ENCODE data around the gene AGPAT4.
A peak's percentile ranks its signal among the peaks of the same experiment; 100 is the strongest.

Gene AGPAT4

DNA sequence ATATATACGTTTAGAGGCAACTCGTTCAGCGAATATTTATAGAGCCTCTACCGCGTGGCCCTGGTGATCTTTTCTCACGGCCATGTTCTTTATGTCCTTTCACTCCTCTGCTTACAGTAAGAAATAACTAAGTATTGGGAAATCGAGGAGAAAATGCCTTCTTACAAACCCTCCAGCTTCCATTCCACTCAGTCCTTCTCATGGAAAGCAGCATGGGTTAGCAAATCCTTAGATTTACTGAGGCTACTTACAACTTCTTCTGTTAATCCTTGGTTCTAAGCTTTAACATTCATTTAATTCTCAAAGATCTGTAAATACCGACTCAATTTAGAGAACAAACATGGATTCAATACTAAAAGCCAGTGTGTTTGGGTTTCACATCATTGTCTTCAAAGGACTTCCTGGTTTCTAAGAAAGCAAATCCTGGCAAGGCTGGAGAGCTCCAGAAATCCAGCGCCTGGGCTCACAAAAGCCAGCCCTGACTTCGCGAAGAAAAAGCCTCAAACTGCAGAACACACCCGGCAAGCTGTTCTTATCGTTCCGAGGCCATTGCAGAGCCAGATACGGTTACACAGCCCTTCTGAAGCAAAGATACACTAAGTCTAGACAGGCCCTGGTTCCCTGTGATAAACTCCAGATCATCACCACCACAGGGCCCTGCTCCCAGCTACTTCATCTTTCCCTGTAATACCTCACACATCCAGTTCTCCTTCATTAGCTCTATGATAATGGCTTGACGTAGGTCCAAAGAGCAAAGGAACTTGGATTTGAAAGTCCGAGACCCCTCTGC is 19.2 kb downstream of the AGPAT4 start:
- DNase-seq (ENCODE audit: low spot score), result no peak

DNA sequence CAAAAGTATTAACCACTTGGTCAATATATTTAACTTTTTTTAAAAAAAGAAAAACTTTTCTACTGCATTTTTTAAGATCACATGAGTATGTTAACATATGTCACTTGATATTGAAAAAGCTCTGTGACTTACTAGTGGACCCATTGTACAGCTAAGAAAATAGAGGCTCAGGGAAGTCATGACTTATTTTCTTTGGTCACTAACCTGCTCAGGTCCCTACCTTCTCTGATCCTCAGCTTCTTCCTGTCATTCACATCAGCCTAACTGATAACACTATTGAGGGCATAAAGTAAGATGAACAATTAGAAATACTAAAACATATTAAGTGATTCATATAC is 19.8 kb downstream of the AGPAT4 start:
- no peak for DNase-seq (ENCODE audit: low spot score)

DNA sequence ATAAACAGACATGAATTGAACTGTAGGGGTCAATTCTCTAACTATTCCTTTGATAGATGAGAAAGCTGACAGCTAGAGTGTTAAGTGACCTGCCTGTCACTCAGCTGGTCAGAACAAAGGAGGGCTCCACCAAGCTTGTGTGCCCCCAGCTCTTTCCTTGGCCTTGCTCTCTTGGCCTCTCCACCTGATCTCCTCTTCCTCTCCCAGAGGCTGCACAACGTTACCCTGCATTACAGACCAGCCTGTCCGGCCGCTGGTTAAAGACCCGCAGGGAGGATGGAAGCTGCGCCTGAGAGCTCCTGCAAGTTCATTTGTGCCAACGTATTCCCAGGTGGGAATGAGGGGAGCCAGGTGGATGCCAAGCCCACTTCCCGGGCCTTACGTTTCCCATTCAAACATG is 22.5 kb downstream of the AGPAT4 start:
- DNase-seq (ENCODE audit: low spot score), result no peak

DNA sequence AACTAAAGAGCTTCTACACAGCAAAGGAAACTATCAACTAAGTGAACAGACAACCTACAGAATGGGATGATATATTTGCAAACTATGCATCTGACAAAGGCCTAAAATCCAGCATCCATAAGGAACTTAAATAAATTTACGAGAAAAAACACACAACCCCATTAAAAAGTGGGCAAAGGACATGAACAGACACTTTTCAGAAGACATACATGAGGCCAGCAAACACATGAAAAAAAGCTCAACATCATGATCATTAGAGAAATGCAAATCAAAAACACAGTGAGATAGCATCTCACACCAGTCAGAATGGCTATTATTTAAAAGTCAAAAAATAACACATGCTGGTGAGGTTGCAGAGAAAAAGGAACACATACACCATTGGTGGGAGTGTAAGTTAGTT is 24.5 kb downstream of the AGPAT4 start:
- no peak for DNase-seq (ENCODE audit: low spot score)

DNA sequence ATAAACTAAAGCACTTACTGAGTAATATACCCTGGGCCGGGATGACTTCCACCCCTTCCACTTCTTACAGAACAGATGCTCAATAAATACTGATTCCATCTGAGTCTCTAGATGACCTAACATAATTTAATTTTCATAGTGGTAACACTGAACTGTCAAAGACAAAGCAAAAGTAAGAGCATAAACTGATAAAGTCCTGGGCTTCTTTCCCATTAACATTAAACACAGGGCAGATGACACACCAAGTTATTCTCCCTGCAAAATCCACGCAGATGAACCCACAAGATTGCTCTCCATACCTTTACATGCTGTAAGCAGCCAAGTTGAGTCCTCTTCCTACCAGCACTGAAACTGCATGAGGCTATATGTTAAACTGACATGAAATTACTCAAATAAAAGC is 27.1 kb downstream of the AGPAT4 start:
- DNase-seq (ENCODE audit: low spot score), result no peak

DNA sequence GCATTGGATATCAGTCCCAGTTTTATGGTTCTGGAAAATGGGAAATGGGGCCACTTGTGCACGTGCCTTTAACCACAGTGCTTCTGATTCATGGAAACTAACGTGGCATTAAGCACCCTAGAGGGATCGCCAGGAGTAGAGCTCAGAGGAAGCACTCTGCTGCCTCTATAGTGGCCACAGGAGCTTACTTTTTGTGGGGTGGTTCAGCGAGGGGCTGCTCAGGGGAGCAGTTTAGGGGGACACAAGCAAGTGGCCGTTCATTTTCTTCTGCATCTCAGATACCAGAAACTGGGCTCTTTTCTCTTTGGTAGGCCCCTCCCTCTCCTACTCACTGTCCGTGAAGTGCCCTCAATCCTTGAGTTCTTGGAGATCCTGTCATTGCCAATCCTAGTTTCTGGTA is 28.5 kb downstream of the AGPAT4 start:
- DNase-seq (ENCODE audit: low spot score), result no peak

DNA sequence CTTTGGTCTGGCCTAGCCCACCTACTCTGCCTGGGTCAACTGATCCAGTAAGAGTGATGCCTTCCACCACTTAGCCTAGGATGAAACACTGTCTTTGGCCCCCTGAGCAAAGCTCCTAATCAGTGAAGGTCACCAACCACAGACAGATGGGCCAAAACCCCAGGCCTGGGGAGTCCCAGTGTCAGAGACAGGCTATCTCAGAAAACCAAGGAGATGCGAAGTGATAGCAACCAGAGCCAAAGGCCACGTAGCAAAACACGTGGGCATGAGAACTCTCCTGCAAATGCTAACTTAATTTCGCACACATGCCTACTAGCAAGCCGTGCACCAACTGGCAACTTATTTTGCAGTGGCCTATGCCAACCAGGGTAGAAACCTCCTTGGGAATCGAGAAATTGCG is 29.1 kb downstream of the AGPAT4 start:
- DNase-seq (ENCODE audit: low spot score), result no peak

DNA sequence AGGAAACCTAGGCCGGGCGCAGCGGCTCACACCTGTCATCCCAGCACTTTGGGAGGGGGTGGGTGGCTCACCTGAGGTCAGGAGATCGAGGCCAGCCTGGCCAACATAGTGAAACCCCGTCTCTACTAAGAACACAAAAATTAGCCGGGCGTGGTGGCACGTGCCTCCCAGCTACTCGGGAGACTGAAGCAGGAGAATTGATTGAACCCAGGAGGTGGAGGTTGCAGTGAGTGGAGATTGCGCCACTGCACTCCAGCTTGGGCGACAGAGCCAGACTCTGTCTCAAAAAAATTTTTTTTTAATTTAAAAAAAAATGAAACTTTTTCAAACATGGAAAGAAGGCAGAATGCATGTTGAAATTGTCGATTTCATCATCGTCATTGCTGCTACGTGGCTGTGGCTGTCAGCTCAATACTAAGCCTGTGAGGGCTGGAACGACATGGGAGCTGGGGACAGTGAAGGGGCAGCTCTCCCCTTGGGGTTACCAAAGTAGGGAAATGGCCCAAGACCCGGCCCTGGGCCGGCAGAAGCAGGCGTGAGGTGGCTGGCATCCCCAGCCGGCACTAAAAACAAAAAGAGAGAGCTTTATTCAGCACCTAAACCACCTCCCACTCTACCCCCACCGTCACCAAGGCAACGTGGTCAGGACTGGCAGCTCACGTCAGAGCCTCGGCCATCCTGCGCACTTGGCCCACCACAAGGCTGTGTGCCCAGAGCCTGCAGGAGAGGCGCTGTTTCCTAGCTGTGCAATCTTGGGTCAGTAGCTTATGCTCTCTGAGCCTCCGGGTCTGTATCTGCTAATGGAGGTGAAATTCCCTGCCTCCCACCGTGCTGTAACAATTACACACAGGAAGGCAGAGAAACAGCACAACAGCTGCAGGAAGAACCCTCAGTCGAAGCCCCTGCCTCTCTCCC is 30.8 kb downstream of the AGPAT4 start:
- DNase-seq (ENCODE audit: low spot score), result peak; percentile 56

DNA sequence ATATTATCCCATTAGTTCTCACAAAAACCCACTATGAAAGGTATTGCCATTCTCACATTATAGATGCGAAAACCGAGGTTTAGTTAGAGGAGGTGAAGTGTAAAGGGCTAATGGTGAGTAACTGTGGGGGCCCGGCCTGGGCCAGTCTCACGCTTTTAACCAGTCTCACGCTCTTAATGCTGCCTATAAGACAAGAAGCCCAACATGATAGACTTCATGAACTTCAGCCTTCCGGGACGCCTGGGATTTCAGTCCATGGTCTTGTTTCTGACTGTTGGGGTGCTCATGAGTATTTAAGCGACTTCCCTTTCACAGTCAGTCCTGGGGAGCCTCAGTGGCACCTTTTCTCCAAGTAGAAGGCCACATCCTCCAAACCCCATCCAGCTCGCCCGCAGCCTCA is 31.7 kb downstream of the AGPAT4 start:
- no peak for DNase-seq (ENCODE audit: low spot score)

DNA sequence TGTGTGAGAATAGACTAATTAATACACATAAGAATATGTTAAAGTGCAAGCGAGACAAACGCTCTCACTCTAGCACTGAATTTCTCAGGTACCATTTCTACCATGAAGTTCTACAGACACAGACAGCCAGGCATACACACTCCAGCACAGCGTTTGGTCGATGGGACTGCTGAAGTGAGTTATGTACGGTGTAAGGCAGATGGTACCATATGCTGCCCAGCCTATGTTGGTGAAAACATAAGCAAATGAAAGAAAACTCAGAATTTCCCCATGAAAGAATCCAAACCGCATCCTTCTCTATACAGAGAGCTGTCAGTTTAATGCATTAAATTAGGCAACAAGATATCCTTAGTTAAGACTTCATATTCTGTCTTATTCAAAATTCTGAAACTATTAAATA is 34.9 kb downstream of the AGPAT4 start:
- no peak for DNase-seq (ENCODE audit: low spot score)

DNA sequence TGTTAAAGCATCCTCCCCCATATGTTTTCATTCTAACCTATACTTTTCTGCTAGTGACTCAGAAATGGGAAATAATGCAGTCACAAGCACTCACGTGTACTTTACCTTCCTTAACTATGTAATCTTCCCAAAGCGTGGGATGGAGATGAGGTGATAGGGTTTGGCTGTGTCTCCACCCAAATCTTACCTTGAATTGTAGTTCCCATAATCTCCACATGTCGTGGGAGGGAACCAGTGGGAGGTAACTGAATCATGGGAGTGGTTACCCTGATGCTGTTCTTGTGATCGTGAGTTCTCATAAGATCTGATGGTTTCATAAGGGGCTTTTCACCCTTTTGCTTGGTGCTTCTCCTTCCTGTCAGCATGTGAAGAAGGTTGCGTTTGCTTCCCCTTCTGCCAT is 35.4 kb downstream of the AGPAT4 start:
- no peak for DNase-seq (ENCODE audit: low spot score)

DNA sequence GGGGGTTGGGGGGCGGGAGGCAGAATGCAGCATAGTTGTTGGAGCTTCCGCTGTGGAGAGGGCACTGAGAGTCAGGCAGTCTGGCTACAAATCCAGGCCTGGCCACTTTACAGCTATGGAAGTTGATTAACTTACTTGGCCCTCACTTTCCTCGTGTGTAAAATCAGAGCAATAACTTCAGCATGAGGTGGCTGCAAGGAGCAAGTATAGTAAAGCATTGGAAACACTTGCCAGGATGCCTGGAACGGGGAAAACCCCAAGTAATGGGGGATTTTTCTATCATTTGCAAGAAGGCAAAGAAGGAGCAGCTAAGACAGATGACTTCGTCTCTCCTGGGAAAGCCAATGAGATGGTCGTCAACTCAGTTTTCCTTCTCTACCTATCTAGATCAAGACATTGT is 35.8 kb downstream of the AGPAT4 start:
- DNase-seq (ENCODE audit: low spot score), result no peak

DNA sequence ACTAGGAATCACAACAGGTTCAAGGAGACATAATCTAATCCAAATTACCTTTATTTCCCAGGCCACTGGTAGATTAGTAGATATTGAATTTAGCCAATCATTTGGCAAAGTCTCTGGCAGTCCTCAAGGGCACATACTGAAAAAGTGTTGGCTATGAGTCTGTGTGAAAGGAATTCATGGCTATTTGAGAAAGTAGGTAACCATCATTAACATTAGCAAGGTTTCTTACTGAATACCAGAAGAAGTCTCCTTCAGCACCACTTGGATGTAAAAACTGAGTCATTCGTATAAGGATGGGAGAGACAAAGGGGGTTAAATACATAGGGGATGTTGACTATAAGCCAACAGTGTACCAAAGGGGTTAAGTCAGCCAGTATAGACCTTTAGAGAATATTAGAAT is 36.7 kb downstream of the AGPAT4 start:
- no peak for DNase-seq (ENCODE audit: low spot score)

DNA sequence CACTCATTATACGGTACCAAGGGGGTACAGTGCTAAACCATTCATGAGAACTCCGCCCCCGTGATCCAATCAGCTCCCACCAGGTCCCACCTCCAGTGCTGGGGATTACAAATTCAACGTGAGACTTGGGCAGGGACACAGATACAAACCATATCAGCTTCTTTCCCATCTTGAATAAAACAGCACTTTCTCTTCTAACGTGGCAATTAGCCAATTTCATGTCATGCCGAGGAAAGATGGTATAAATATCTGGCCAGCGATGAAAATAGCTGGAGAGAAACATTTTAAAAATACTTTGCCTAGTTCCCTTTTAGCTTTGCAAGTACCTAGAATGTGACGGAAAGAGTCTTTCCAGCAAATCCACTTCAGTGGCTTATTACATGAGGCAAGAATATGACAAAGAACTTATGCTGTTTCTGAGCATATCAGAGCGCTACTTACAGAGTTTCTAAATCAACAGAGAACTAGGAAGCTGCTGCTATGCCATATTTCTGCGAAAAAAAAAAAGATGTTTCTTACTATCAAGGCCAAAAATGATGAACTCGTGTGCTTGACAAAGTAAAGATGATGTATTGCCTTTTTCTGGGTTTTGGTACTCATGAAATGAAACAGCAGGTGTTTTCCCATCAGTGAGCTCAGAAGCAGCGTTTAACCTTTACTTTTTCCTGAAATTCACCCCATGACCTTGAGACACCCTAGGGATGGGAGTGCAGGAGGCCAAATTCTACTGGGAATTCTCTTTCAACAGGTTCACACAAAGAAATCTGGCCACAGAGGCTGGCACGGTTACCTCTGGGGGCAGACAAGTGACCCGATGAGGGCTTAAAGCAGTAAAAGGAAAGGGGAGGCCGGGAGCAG is 37.9 kb downstream of the AGPAT4 start:
- no peak for DNase-seq (ENCODE audit: low spot score)

DNA sequence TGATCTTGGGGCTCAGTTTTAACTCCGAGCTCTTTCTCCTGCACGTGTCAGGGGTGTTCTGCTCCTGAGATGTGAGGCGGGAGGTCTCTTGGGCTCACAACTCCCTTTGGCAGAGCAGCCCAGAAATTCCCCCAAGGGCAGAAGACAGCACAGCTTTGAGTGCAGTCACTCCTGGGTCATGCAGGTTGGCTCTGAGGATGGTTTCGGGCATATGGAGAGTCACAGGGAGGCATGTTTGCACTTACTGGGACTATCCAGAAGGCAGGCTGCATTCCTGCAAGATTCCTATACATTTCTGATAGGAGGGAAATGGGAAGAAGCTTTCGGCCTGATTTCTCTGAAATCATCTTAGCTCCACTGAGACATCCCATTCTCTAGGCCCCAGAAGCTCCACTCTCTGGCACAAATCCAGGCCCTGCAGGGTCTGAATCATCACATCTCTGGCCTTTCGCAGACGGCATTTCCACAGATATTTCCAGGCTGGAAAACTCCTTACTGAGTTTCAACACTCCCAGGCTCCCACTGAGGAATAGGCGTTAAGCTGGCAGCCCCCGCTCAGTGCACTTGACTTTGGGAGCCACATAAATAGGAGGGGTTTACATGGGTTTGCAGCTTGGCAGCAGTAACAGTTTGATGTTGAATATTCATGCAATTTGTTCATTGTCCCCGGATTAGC is 39.7 kb downstream of the AGPAT4 start:
- no peak for DNase-seq (ENCODE audit: low spot score)

DNA sequence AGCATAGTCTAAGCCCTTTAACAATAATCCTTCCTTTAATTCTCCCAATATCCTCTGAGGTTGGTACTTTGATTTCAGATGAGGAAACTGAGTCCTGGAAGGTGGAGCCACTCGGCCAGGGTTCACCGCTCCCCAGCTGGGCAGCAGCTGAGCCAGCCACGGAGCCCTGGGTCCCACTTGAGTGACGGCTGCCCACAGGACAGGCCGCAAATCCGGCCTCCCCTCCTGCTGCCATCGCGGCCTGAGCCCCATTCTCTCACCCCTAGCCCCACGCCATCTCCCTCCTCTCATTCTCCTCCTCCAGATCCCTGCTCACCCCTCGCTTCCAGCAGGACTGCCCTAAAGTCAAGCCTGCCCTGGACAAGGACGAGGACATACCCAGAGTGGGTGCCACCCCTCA is 41.4 kb downstream of the AGPAT4 start:
- no peak for DNase-seq (ENCODE audit: low spot score)

DNA sequence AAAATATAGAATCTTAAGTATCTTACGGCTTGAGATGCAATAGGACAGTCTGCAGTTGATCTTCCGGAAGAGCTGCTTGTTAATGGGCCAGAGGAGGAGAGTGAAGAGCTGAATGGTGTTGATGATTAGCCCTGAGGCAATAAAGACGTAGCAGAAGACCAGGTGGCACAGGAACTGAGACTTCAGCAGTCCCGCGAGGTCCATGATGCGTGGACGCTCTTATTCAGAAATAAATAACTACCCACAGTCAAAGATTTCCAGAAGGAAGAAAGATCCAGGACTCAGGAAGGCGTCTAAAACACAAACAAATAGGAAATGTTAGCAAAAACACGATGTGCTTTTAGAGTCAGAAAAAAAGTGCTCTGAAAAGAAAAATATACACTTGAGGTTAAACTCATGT is 41.9 kb downstream of the AGPAT4 start:
- no peak for DNase-seq (ENCODE audit: low spot score)

DNA sequence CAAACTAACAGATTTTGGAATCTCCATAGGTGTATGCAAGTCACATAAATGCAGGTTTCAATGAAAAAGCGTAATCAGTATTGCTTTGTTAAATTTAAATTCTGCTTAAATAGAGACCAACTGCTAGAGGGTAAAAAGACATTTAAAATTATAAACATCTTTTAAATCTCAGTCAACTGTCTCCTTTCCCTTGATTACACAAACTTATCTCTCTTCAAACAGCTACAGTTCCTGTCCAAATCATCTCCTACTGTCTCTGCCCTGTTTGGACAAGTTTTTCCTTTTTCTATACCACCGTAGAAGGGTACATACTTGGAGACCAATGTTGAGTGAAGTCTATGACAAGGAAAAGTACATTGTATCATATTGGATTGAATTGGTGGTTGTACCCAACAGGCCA is 43.5 kb downstream of the AGPAT4 start:
- DNase-seq (ENCODE audit: low spot score), result no peak

DNA sequence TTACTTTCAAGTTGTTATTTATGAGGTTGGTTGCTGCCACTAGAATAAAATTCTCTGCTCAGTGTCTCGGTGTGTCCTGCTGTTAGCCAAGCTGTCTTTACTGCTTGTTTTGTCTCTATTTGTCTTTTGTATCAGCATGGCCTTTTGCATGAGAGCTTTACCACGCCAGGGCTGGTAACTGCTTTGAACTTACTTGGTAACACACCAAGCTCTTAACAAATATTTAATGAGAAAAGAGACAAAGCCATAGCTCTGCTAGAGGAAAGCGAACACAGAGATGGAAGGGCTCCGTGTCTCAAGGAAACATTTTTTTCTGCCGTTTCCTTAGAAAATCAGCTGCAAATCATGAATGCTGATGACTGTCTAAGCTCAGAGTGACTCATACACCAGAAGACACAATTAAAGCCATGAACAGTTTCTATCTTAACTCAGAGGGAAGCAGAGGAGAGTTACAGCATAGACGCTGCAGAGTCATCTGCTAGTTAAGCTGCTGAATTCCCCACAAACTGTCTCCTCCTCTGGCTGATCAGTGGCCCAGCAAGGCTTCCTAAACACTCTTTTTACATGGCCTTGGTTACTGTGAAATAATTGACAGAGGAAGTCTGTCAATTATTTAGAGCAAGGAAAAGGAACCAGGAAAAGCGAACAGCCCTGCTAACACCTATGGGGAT is 44.8 kb downstream of the AGPAT4 start:
- DNase-seq (ENCODE audit: low spot score), result no peak

DNA sequence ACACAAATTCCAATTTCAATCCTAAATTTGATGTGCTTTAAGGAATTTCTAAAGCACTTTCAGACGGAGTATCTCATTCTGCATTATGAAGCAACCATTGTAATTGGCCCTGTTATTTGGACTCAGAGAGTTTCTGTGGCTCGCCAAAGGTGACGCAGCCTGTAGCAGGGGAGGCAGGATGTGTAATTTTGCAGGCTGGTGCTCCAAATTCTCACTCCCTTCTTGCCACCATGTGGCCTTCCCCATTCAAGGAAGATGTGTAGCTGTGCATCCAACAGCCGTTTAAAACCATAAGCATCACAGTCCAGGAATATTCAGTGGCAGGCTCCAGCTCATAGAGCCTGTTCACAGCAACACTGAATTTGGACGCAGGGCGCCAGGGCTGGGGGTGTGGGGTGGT is 45.8 kb downstream of the AGPAT4 start:
- DNase-seq (ENCODE audit: low spot score), result no peak
